ENCODE data around the gene BAX.
"Not testable (repeated sequence)": the region's sequence is repeated elsewhere in the genome, so short reads cannot be mapped to it uniquely, and the experiment has no call there.

The BAX gene

DNA sequence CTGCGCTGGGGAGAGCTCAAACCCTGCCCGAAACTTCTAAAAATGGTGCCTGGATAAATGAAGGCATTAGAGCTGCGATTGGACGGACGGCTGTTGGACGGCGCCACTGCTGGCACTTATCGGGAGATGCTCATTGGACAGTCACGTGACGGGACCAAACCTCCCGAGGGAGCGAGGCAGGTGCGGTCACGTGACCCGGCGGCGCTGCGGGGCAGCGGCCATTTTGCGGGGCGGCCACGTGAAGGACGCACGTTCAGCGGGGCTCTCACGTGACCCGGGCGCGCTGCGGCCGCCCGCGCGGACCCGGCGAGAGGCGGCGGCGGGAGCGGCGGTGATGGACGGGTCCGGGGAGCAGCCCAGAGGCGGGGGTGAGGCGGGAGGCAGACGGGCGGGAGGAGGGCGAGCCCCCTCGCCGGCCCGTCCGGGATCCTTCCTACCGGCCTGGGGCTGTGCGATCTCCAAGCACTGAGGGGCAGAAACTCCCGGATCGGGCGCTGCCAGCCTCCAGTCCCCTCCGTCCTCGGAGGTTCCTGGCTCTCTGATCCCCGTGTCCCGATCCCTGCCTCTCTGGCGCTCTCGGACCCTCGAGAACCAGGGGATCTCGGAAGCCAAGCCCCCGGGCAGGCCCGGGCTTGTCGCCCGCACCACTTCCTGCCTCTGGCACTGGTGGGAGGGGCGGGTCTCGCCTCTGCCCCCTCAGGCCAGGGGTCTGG, at the start of gene BAX:
Gene BAX, plus strand, starts transcription at position 281 of the 713 bp plus-strand sequence. Its CDS starts 54 bp downstream, at position 335.
- Histone ChIP-seq H3K9ac (ENCODE audit: low read depth, low read length) (peak within 1 kb of the TSS; percentile 92), H3K4me3 (ENCODE audit: low read length) (peak within 1 kb of the TSS; percentile 81), H3K4me1 (ENCODE audit: insufficient read depth, low read length) (peaks cover 7% of the 10 kb centered on the region; the same call in 1 of the 2 replicates), H3K36me3 (ENCODE audit: insufficient read depth, low read depth, low read length) (peaks cover 31% of the 10 kb centered on the region), H3K27ac (ENCODE audit: low read length) (peak within 1 kb of the TSS; percentile 73), H3K9me3 (ENCODE audit: insufficient read depth, low read depth, low read length) (no peaks in the 10 kb centered on the region), H3K27me3 (ENCODE audit: insufficient read depth, low read length) (no peaks in the 10 kb centered on the region)

- Histone ChIP-seq H3K36me3 (ENCODE audit: insufficient read depth, low read depth, low read length) (peaks cover 43% of the 10 kb centered on the region), H3K4me1 (ENCODE audit: insufficient read depth, low read length) (no peaks in the 10 kb centered on the region), H3K9ac (ENCODE audit: low read depth, low read length) (no peak overlapping the region), H3K9me3 (ENCODE audit: insufficient read depth, low read depth, low read length) (no peaks in the 10 kb centered on the region), H3K27me3 (ENCODE audit: insufficient read depth, low read length) (no peaks in the 10 kb centered on the region), H3K27ac (ENCODE audit: low read length) (no peak overlapping the region), H3K4me3 (ENCODE audit: low read length) (no peak overlapping the region)
Observed at GRCh38 chr19:48905664-48906063, 49.0 kb upstream of the BAX start.

- H3K27ac ChIP-seq (ENCODE audit: low read length), result no peak overlapping the region
- no peaks in the 10 kb centered on the region for H3K4me1 ChIP-seq (ENCODE audit: insufficient read depth, low read length)
- no peaks in the 10 kb centered on the region for H3K27me3 ChIP-seq (ENCODE audit: insufficient read depth, low read length)
- H3K9ac ChIP-seq (ENCODE audit: low read depth, low read length), result no peak overlapping the region
- no peaks in the 10 kb centered on the region for H3K9me3 ChIP-seq (ENCODE audit: insufficient read depth, low read depth, low read length)
- H3K4me3 ChIP-seq (ENCODE audit: low read length), result no peak overlapping the region
- peaks cover 50% of the 10 kb centered on the region for H3K36me3 ChIP-seq (ENCODE audit: insufficient read depth, low read depth, low read length)
Observed at GRCh38 chr19:48906324-48906723, 48.4 kb upstream of the BAX start.

- H3K9me3 ChIP-seq (ENCODE audit: insufficient read depth, low read depth, low read length), result no peaks in the 10 kb centered on the region
- H3K27me3 ChIP-seq (ENCODE audit: insufficient read depth, low read length), result no peaks in the 10 kb centered on the region
- H3K4me3 ChIP-seq (ENCODE audit: low read length), result no peak overlapping the region
- no peak overlapping the region for H3K27ac ChIP-seq (ENCODE audit: low read length)
- no peaks in the 10 kb centered on the region for H3K4me1 ChIP-seq (ENCODE audit: insufficient read depth, low read length)
- peaks cover 58% of the 10 kb centered on the region for H3K36me3 ChIP-seq (ENCODE audit: insufficient read depth, low read depth, low read length)
- H3K9ac ChIP-seq (ENCODE audit: low read depth, low read length), result no peak overlapping the region
Observed at GRCh38 chr19:48907671-48908070, 47.0 kb upstream of the BAX start.

DNA sequence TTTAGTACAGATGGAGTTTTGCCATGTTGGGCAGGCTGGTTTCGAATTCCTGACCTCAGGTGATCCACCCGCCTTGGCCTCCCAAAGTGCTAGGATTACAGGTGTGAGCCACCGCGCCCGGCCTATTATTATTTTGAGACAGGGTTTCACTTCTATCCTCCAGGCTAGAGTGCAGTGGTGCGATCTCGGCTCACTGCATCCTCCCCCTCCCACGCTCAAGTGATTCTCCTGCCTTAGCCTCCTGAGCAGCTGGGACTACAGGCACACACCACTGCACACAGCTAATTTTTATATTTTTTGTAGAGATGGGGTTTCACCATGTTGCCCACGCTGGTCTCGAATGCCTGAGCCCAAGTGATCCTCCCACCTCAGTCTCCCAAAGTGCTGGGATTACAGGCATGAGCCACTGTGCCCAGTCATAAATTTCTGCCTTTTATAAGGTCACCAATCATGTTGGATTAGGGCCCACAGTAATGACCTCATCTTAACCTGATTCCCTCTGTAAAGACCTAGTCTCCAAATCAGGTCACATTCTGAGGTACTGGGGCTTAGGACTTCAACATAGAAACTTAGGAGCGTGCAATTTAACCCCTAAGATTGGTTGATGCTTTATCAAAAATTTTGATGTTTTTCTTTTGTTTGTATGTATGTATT, 45.1 kb upstream of the BAX start:
- not testable (repeated sequence) for H3K4me1 ChIP-seq (ENCODE audit: insufficient read depth, low read length); H3K9ac ChIP-seq (ENCODE audit: low read depth, low read length); H3K4me3 ChIP-seq (ENCODE audit: low read length); H3K9me3 ChIP-seq (ENCODE audit: insufficient read depth, low read depth, low read length); H3K27ac ChIP-seq (ENCODE audit: low read length); H3K27me3 ChIP-seq (ENCODE audit: insufficient read depth, low read length)
- peaks cover 72% of the 10 kb centered on the region for H3K36me3 ChIP-seq (ENCODE audit: insufficient read depth, low read depth, low read length)

- Histone ChIP-seq H3K36me3 (ENCODE audit: insufficient read depth, low read depth, low read length) (peaks cover 69% of the 10 kb centered on the region), H3K4me1 (ENCODE audit: insufficient read depth, low read length) (no peaks in the 10 kb centered on the region), H3K27ac (ENCODE audit: low read length) (no peak overlapping the region), H3K4me3 (ENCODE audit: low read length) (no peak overlapping the region), H3K9me3 (ENCODE audit: insufficient read depth, low read depth, low read length) (no peaks in the 10 kb centered on the region), H3K9ac (ENCODE audit: low read depth, low read length) (no peak overlapping the region), H3K27me3 (ENCODE audit: insufficient read depth, low read length) (no peaks in the 10 kb centered on the region)
Observed at GRCh38 chr19:48910803-48911202, 43.9 kb upstream of the BAX start.

DNA sequence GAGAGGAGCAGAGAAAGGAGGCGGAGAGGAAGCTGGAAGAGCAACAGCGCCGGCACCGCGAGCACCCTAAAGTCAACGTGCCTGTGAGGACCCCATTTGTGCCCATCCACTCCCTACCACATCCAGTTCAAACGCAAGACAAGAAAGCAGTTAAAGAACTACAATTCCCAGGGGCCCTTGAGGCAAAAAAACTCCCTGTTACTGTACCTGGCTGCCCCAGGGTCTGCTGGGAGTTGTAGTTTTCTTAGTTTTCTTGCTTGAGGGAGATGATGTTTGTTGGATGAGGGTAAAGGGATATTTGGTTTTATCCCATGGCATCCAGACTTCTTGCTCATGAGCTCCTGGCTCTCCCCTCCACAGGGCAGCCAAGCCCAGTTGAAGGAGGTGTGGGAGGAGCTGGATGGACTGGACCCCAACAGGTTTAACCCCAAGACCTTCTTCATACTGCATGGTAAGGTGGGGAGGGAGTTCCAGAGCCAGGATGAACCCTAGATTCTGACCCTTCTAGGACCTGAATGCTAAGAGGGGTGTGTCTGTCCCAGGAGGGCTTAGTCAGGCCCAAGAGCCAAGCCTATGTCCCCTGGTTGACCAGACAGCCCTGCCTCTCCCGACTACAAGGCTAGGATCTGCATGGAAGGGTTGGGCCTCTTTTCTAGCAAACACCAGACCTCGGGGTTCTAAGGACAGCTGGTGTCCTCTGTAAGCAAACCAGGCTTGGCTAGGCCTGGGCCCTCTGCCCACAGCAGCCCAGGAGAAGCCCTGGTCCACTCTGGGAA, 41.4 kb upstream of the BAX start:
- no peaks in the 10 kb centered on the region for H3K27me3 ChIP-seq (ENCODE audit: insufficient read depth, low read length)
- H3K9ac ChIP-seq (ENCODE audit: low read depth, low read length), result no peak overlapping the region
- no peak overlapping the region for H3K27ac ChIP-seq (ENCODE audit: low read length)
- H3K36me3 ChIP-seq (ENCODE audit: insufficient read depth, low read depth, low read length), result peaks cover 72% of the 10 kb centered on the region
- no peaks in the 10 kb centered on the region for H3K4me1 ChIP-seq (ENCODE audit: insufficient read depth, low read length)
- no peaks in the 10 kb centered on the region for H3K9me3 ChIP-seq (ENCODE audit: insufficient read depth, low read depth, low read length)
- no peak overlapping the region for H3K4me3 ChIP-seq (ENCODE audit: low read length)

DNA sequence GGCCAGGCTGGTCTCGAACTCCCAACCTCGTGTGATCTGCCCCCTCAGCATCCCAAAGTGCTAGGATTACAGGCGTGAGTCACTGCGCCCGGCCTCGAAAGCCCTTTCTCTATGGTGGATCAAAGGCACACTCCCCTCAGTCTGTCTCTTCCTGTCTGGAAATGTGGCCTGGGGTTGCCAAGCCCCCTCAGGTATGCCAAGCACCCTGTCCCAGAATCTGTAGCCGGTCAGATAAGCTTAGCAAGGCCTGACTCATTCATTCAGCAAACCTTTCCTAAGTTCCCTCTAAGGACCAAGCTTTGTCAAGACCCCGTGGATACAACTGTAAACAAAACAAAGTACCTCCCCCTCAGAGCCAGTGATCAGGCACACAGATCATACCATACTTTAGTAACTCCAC, 40.5 kb upstream of the BAX start:
- no peak overlapping the region for H3K9ac ChIP-seq (ENCODE audit: low read depth, low read length)
- no peak overlapping the region for H3K27ac ChIP-seq (ENCODE audit: low read length)
- peaks cover 73% of the 10 kb centered on the region for H3K36me3 ChIP-seq (ENCODE audit: insufficient read depth, low read depth, low read length)
- no peaks in the 10 kb centered on the region for H3K4me1 ChIP-seq (ENCODE audit: insufficient read depth, low read length)
- no peak overlapping the region for H3K4me3 ChIP-seq (ENCODE audit: low read length)
- H3K27me3 ChIP-seq (ENCODE audit: insufficient read depth, low read length), result no peaks in the 10 kb centered on the region
- H3K9me3 ChIP-seq (ENCODE audit: insufficient read depth, low read depth, low read length), result no peaks in the 10 kb centered on the region

DNA sequence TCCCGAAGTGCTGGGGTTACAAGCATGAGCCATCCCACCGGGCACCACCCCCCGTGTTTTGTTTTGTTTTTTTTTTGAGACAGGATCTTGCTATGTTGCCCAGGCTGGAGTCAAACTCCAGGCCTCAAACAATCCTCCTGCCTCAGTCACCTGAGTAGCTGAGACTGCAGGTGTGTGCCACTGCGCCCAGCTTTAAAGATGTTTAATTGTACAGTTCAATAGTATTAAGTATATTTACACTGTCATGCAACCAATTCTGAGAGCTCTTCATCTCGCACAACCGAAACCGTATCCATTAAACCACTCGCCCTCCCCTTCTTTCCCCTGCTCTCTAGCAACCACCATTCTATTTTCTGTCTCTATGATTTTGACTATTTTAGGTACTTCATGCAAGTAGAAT, 38.9 kb upstream of the BAX start:
- Histone ChIP-seq H3K4me3 (ENCODE audit: low read length) (no peak overlapping the region), H3K4me1 (ENCODE audit: insufficient read depth, low read length) (no peaks in the 10 kb centered on the region), H3K9me3 (ENCODE audit: insufficient read depth, low read depth, low read length) (no peaks in the 10 kb centered on the region), H3K27me3 (ENCODE audit: insufficient read depth, low read length) (no peaks in the 10 kb centered on the region), H3K9ac (ENCODE audit: low read depth, low read length) (no peak overlapping the region), H3K27ac (ENCODE audit: low read length) (no peak overlapping the region), H3K36me3 (ENCODE audit: insufficient read depth, low read depth, low read length) (peaks cover 75% of the 10 kb centered on the region)

DNA sequence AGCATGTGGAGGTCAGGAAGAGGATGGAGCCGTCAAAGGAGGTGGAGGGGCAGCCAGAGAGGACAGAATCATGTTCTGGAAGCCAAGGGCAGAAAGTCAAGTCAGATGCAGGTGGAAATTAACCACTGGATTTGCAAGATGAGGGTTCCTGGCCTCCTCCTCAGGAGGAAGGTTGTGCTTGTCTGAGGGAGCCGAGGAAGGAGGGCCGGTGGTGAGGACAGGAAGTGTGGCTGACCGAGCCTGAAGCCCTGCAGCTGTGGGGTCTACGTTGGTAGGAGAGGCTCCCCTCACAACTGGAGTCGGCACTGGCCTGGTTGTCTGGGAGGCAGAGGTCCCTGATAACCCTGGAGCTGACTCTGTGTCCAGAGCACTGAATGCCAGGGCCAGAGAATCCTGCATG, 36.6 kb upstream of the BAX start:
- Histone ChIP-seq H3K9me3 (ENCODE audit: insufficient read depth, low read depth, low read length) (no peaks in the 10 kb centered on the region), H3K4me1 (ENCODE audit: insufficient read depth, low read length) (no peaks in the 10 kb centered on the region), H3K27me3 (ENCODE audit: insufficient read depth, low read length) (no peaks in the 10 kb centered on the region), H3K4me3 (ENCODE audit: low read length) (no peak overlapping the region), H3K27ac (ENCODE audit: low read length) (no peak overlapping the region), H3K36me3 (ENCODE audit: insufficient read depth, low read depth, low read length) (peaks cover 68% of the 10 kb centered on the region), H3K9ac (ENCODE audit: low read depth, low read length) (no peak overlapping the region)

DNA sequence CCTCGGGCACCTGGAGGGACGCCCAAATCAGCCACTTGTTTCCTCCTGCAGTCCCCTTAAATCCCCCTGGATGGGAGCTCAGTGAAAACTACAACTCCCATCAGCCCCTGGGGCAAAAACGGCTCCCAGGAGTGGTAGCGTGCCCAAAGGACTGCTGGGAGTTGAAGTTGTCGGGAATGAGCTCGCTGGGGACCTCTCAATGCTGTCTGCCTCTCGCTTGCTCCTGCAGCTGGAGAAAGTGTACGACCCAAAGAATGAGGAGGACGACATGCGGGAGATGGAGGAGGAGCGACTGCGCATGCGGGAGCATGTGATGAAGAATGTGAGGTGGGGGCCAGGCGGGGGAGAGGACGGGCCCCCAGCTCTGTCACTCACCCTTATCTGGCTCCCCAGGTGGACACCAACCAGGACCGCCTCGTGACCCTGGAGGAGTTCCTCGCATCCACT, 35.9 kb upstream of the BAX start:
- H3K4me1 ChIP-seq (ENCODE audit: insufficient read depth, low read length), result no peaks in the 10 kb centered on the region
- no peaks in the 10 kb centered on the region for H3K9me3 ChIP-seq (ENCODE audit: insufficient read depth, low read depth, low read length)
- H3K27ac ChIP-seq (ENCODE audit: low read length), result no peak overlapping the region
- H3K36me3 ChIP-seq (ENCODE audit: insufficient read depth, low read depth, low read length), result peaks cover 64% of the 10 kb centered on the region
- no peaks in the 10 kb centered on the region for H3K27me3 ChIP-seq (ENCODE audit: insufficient read depth, low read length)
- H3K9ac ChIP-seq (ENCODE audit: low read depth, low read length), result no peak overlapping the region
- H3K4me3 ChIP-seq (ENCODE audit: low read length), result no peak overlapping the region

- H3K9me3 ChIP-seq (ENCODE audit: insufficient read depth, low read depth, low read length); H3K27ac ChIP-seq (ENCODE audit: low read length); H3K4me1 ChIP-seq (ENCODE audit: insufficient read depth, low read length); H3K9ac ChIP-seq (ENCODE audit: low read depth, low read length); H3K27me3 ChIP-seq (ENCODE audit: insufficient read depth, low read length); H3K4me3 ChIP-seq (ENCODE audit: low read length): not testable (repeated sequence)
- peaks cover 59% of the 10 kb centered on the region for H3K36me3 ChIP-seq (ENCODE audit: insufficient read depth, low read depth, low read length)
Observed at GRCh38 chr19:48919271-48919670, 35.4 kb upstream of the BAX start.
